Type B pancreatic cell (in vitro differentiated cells): ENCODE data around the gene OR6A2. TPM values are rescaled to one million over a fixed set of nuclear protein-coding genes. Genes with fewer than 3 reads are reported as not detected.

Experiments used
- DNase-seq: peaks from one replicate; pipeline ENCODE4 v3.0.0; 2021; ENCODE audit warnings: mixed read lengths; ENCODE audit not compliant: unreplicated experiment; ENCODE audit errors: extremely low spot score
- H3K27ac Mint-ChIP-seq: 2 replicates; pipeline ENCODE4 v1.8.0; 2021; ENCODE audit warnings: mild to moderate bottlenecking, mixed read lengths
- H3K27me3 Mint-ChIP-seq: 2 replicates; pipeline ENCODE4 v1.8.0; 2021; ENCODE audit warnings: mixed read lengths
- H3K36me3 Mint-ChIP-seq: 2 replicates; pipeline ENCODE4 v1.8.0; 2021; ENCODE audit warnings: mixed read lengths
- H3K4me1 Mint-ChIP-seq: one replicate; pipeline ENCODE4 v1.8.0; 2021; ENCODE audit warnings: mixed read lengths; ENCODE audit not compliant: unreplicated experiment
- H3K4me3 Mint-ChIP-seq: 2 replicates; pipeline ENCODE4 v1.8.0; 2021; ENCODE audit warnings: mild to moderate bottlenecking, mixed read lengths
- H3K9me3 Mint-ChIP-seq: 2 replicates; pipeline ENCODE4 v1.8.0; 2021; ENCODE audit warnings: mixed read lengths
- total RNA-seq: library from RNA; stranded (reverse); gene quantifications from 2 replicates; pipeline ENCODE4 v1.2.1, GENCODE V29; 2021; ENCODE audit warnings: low replicate concordance
- TF ChIP-seq, protein P1 (sequence below): fragments of 200-600 bp; sonication (generic); conservative IDR thresholded peaks from 2 replicates; pipeline ENCODE4 v1.5.0; 2021; ENCODE audit warnings: antibody characterized with exemption, mild to moderate bottlenecking

Gene OR6A2
- total RNA-seq, 1 donor from 2014 or later = 0.27 TPM

DNA sequence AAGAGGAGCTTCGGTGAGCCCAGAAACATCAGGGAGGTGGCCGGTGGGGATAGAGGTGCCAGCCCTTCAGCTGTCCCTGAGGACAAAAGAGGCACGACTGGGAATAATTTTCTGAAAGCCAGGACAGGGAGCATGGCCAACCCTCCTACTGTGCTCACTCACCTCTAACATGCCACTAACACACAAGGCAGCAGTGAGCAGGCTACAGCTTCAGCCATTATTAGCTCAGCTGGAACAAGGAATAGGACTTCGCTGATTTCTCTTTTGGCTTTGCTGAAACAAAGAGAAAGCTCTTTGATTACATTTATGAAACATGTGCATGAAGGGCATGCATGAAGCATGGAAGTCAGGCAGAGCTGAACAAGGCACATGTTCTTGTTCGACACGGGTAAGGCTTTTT is 33.9 kb upstream of the OR6A2 start:
- no peak for DNase-seq
- Mint-ChIP-seq H3K27me3 (no peaks in the 10 kb centered on the region), H3K9me3 (no peaks in the 10 kb centered on the region), H3K4me3 (no peak overlapping the region), H3K27ac (no peak overlapping the region), H3K4me1 (no peaks in the 10 kb centered on the region), H3K36me3 (no peaks in the 10 kb centered on the region)
- TF ChIP-seq, protein P1, sequence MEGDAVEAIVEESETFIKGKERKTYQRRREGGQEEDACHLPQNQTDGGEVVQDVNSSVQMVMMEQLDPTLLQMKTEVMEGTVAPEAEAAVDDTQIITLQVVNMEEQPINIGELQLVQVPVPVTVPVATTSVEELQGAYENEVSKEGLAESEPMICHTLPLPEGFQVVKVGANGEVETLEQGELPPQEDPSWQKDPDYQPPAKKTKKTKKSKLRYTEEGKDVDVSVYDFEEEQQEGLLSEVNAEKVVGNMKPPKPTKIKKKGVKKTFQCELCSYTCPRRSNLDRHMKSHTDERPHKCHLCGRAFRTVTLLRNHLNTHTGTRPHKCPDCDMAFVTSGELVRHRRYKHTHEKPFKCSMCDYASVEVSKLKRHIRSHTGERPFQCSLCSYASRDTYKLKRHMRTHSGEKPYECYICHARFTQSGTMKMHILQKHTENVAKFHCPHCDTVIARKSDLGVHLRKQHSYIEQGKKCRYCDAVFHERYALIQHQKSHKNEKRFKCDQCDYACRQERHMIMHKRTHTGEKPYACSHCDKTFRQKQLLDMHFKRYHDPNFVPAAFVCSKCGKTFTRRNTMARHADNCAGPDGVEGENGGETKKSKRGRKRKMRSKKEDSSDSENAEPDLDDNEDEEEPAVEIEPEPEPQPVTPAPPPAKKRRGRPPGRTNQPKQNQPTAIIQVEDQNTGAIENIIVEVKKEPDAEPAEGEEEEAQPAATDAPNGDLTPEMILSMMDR = no peak

DNA sequence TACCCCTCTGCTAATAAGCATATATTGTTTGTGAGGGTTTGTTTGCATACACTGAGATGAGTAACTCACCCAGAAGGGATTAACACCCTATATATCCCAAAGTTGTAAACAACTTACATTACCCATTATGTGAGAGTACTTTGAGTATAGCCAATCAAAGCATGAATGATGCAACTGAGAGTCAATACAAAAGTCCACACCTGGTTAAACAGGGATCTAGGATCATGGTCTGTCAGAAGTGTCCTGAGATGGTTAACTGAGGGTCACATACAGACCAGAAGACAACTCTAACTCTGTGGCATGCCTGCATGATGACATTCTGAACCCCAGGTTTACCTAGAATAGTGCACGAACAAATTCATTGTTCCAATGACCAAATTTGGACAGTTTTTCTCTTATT is 28.6 kb upstream of the OR6A2 start:
- no peaks in the 10 kb centered on the region for H3K4me1 Mint-ChIP-seq
- TF ChIP-seq, protein P1 = no peak

DNA sequence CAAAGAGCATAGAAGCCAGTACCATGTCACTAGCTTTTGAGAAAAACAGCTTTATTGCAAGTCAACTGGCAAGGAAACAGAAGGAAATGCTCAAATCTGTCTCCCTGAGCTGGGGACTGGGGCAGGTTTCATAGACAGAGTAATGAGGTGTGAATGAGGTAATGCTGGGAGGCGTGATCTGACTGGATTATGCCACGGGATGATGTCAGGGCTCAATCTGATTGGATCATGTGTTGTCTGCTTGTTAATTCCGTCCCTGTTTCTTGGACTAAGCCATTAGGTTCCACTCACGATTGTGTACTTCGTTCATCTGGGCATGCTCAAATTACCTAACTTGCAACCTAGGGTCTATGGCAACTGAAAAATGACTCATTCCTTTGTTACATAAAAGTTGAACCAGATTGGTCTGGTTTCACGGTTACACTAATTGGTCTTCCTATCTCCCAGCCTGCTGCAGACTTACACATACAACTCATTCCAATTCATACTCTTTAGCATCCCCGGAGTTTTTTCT is 25.8 kb upstream of the OR6A2 start:
- no peak for DNase-seq
- Mint-ChIP-seq H3K4me1 (no peaks in the 10 kb centered on the region), H3K27ac (no peak overlapping the region), H3K4me3 (no peak overlapping the region), H3K36me3 (no peaks in the 10 kb centered on the region), H3K9me3 (no peaks in the 10 kb centered on the region), H3K27me3 (no peaks in the 10 kb centered on the region)
- TF ChIP-seq, protein P1 = no peak

More for the DNA sequence above, 28.6 kb upstream of the OR6A2 start:
- Mint-ChIP-seq H3K36me3 (no peaks in the 10 kb centered on the region), H3K9me3 (no peaks in the 10 kb centered on the region), H3K27me3 (no peaks in the 10 kb centered on the region), H3K27ac (no peak overlapping the region), H3K4me3 (no peak overlapping the region)
- no peak for DNase-seq

DNA sequence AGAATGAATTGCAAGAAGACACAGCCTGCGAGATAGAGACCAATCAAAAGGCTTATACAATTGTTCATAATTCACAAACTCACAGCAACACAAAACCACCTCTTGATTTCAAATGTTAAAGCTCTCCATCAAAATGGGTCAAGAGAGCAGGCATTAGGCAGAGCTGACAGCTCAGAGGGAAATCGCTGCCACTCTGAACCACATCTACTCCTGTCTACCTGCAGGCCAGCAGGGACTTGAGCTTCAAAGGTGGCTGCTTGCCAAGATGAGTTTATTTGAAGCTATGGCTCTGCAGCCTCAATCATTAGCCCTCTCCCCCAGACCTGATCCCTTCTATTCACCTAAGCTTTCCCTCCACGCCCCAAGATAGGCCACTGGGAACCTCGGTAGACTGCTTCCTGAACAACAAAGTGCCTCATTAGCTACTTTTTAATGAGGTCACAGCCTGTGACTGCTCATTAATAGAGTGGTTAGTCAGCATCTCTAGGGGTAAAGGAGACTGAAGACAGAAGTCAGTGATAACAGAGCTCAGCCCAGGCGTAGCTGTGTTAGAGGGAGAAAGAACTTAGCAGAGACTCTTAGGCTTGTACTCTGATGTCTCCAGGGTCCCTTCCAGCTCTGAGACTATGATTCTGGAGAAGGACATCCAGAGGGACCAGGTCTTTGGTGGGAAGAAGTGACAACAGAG is 24.8 kb upstream of the OR6A2 start:
- H3K36me3 Mint-ChIP-seq = no peaks in the 10 kb centered on the region
- no peaks in the 10 kb centered on the region for H3K27me3 Mint-ChIP-seq
- no peaks in the 10 kb centered on the region for H3K4me1 Mint-ChIP-seq
- DNase-seq = no peak
- TF ChIP-seq, protein P1 = no peak
- no peaks in the 10 kb centered on the region for H3K9me3 Mint-ChIP-seq
- no peak overlapping the region for H3K4me3 Mint-ChIP-seq
- no peak overlapping the region for H3K27ac Mint-ChIP-seq

DNA sequence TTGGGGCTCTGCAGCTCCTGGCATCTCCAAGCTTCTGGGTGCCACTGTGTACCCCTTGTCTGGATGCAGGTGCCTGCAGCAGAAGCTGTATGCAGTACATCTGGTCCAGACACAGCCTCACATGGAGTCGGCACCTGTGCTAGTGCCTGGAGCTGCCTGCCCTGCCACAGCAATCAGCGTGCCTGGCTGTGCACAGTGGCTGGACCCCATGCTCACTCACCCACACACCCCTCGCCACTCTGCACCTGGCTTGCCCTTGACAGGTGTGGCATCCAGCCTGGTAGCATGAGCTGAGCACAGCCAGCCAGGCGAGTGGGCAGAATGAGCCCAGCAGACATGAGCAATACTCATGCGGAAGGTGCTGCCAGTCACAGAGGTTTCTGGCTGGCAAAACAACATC is 19.5 kb upstream of the OR6A2 start:
- H3K27me3 Mint-ChIP-seq = no peaks in the 10 kb centered on the region
- no peak for DNase-seq
- H3K4me3 Mint-ChIP-seq = no peak overlapping the region
- no peaks in the 10 kb centered on the region for H3K36me3 Mint-ChIP-seq
- H3K4me1 Mint-ChIP-seq = no peaks in the 10 kb centered on the region
- no peak overlapping the region for H3K27ac Mint-ChIP-seq
- no peaks in the 10 kb centered on the region for H3K9me3 Mint-ChIP-seq
- TF ChIP-seq, protein P1 = no peak
